Measurements from ENCODE around the gene SPARCL1. TPM values are rescaled to one million over a fixed set of nuclear protein-coding genes. Genes with fewer than 3 reads are reported as not detected.

Gene SPARCL1, protein sequence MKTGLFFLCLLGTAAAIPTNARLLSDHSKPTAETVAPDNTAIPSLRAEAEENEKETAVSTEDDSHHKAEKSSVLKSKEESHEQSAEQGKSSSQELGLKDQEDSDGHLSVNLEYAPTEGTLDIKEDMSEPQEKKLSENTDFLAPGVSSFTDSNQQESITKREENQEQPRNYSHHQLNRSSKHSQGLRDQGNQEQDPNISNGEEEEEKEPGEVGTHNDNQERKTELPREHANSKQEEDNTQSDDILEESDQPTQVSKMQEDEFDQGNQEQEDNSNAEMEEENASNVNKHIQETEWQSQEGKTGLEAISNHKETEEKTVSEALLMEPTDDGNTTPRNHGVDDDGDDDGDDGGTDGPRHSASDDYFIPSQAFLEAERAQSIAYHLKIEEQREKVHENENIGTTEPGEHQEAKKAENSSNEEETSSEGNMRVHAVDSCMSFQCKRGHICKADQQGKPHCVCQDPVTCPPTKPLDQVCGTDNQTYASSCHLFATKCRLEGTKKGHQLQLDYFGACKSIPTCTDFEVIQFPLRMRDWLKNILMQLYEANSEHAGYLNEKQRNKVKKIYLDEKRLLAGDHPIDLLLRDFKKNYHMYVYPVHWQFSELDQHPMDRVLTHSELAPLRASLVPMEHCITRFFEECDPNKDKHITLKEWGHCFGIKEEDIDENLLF
- 4.9 and 5.5 TPM in 2 replicates for polyA plus RNA-seq (2013)

GRCh38 chr4:87529187-87529586 is at the start of gene SPARCL1:
Gene SPARCL1 (minus strand): TSS chr4:87529376. CDS start chr4:87499574, 29,802 bp downstream.
- Histone ChIP-seq H3K14ac (ENCODE audit: low read length) (no peak within 1 kb of the TSS), H3K27me3 (ENCODE audit: insufficient read depth, low read length) (no peaks in the 10 kb centered on the region), H3K4me3 (ENCODE audit: low read depth, low read length) (no peak within 1 kb of the TSS), H2BK12ac (ENCODE audit: low read length) (no peak within 1 kb of the TSS), H2BK120ac (ENCODE audit: insufficient read depth, low read length, poor library complexity) (no peak within 1 kb of the TSS), H3K18ac (ENCODE audit: low read length) (no peak within 1 kb of the TSS), H4K91ac (ENCODE audit: low read depth, low read length) (no peak within 1 kb of the TSS), H2BK5ac (ENCODE audit: low read depth, low read length, poor library complexity) (no peak within 1 kb of the TSS), H3K9me3 (ENCODE audit: insufficient read depth, low read depth, low read length) (no peaks in the 10 kb centered on the region), H4K12ac (ENCODE audit: low read depth, low read length) (no peak within 1 kb of the TSS), H3K4ac (ENCODE audit: low read depth, low read length) (no peak within 1 kb of the TSS), H3K4me1 (ENCODE audit: control insufficient read depth in 1 of 2, insufficient read depth in 2 of 2, low read length in 2 of 2) (peaks cover 0 to 3% of the 10 kb centered on the region in 2 experiments), H3K9ac (ENCODE audit: low read length) (no peak within 1 kb of the TSS), H3K79me2 (ENCODE audit: control insufficient read depth, insufficient read depth, low read length, poor library complexity) (no peaks in the 10 kb centered on the region), H4K8ac (ENCODE audit: low read depth, low read length) (peak within 1 kb of the TSS; percentile 35), H3K27ac (ENCODE audit: low read depth, low read length) (no peak within 1 kb of the TSS), H3K79me1 (ENCODE audit: low read length) (no peaks in the 10 kb centered on the region), H3K4me2 (ENCODE audit: low read length) (no peak within 1 kb of the TSS), H3K23ac (ENCODE audit: low read length) (no peak within 1 kb of the TSS), H2AK5ac (ENCODE audit: low read length) (no peak within 1 kb of the TSS), H2AFZ (ENCODE audit: insufficient read depth, low read length, poor library complexity) (no peak within 1 kb of the TSS), H3K36me3 (ENCODE audit: control insufficient read depth in 1 of 2, insufficient read depth in 2 of 2, low read length in 2 of 2) (no peaks in the 10 kb centered on the region)
- DNase-seq: no peak
- WGBS (ENCODE audit: extremely low coverage, insufficient coverage, insufficient read length): no CpG with 5 or more reads among the region's 4 CpGs

DNA sequence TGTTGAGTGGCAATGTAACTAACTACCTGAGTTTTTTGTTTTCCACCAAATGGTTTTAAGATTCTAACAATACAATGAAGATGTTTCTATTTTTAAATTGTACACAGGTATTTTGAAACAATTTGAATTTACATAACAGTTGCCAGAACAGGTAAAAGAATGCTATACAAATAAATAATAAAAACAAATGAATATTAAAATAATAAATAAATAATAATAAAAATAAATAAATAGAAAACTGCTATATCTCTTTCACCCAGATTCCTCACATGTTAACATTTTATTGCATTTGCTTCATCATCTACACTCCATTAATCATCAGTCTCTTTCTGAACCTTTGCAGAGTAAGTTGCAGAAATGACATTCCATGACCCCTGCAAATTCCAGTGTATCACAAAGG is 46.8 kb upstream of the SPARCL1 start:
- Histone ChIP-seq H4K8ac (ENCODE audit: low read depth, low read length) (no peak overlapping the region), H2AK5ac (ENCODE audit: low read length) (no peak overlapping the region), H3K4me3 (ENCODE audit: low read depth, low read length) (no peak overlapping the region), H2AFZ (ENCODE audit: insufficient read depth, low read length, poor library complexity) (no peak overlapping the region), H3K79me1 (ENCODE audit: low read length) (no peaks in the 10 kb centered on the region), H4K91ac (ENCODE audit: low read depth, low read length) (no peak overlapping the region), H3K18ac (ENCODE audit: low read length) (no peak overlapping the region), H3K23ac (ENCODE audit: low read length) (no peak overlapping the region), H2BK12ac (ENCODE audit: low read length) (no peak overlapping the region), H4K12ac (ENCODE audit: low read depth, low read length) (no peak overlapping the region), H2BK5ac (ENCODE audit: low read depth, low read length, poor library complexity) (no peak overlapping the region), H3K4ac (ENCODE audit: low read depth, low read length) (no peak overlapping the region), H3K9ac (ENCODE audit: low read length) (no peak overlapping the region), H3K27me3 (ENCODE audit: insufficient read depth, low read length) (no peaks in the 10 kb centered on the region), H3K79me2 (ENCODE audit: control insufficient read depth, insufficient read depth, low read length, poor library complexity) (no peaks in the 10 kb centered on the region), H3K4me2 (ENCODE audit: low read length) (no peak overlapping the region), H3K4me1 (ENCODE audit: control insufficient read depth in 1 of 2, insufficient read depth in 2 of 2, low read length in 2 of 2) (no peaks in the 10 kb centered on the region), H3K14ac (ENCODE audit: low read length) (no peak overlapping the region), H3K27ac (ENCODE audit: low read depth, low read length) (no peak overlapping the region), H3K36me3 (ENCODE audit: control insufficient read depth in 1 of 2, insufficient read depth in 2 of 2, low read length in 2 of 2) (no peaks in the 10 kb centered on the region), H3K9me3 (ENCODE audit: insufficient read depth, low read depth, low read length) (no peaks in the 10 kb centered on the region), H2BK120ac (ENCODE audit: insufficient read depth, low read length, poor library complexity) (no peak overlapping the region)
- DNase-seq: no peak

DNA sequence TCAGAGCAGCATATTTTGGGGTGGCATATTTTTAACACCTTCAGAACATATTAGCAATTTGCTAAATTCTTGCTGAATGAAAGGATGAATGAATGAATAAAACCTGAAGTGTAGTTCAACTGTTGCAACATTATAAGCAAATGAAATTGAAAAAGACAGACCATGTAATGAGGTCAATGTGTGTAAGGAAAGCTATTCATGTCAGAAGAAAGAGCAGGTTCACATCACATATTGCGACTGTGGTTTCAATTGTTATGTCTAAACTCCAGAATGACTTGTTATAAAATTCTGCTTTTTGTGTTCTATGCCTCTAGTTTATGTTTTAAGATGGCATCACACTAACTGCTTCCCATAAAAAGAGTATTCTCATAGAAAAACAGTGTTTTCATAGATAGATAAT is 46.2 kb upstream of the SPARCL1 start:
- Histone ChIP-seq H3K14ac (ENCODE audit: low read length) (no peak overlapping the region), H3K23ac (ENCODE audit: low read length) (no peak overlapping the region), H2AK5ac (ENCODE audit: low read length) (no peak overlapping the region), H3K27me3 (ENCODE audit: insufficient read depth, low read length) (no peaks in the 10 kb centered on the region), H3K79me2 (ENCODE audit: control insufficient read depth, insufficient read depth, low read length, poor library complexity) (no peaks in the 10 kb centered on the region), H3K18ac (ENCODE audit: low read length) (no peak overlapping the region), H4K91ac (ENCODE audit: low read depth, low read length) (no peak overlapping the region), H2BK12ac (ENCODE audit: low read length) (no peak overlapping the region), H2BK120ac (ENCODE audit: insufficient read depth, low read length, poor library complexity) (no peak overlapping the region), H3K4ac (ENCODE audit: low read depth, low read length) (no peak overlapping the region), H2BK5ac (ENCODE audit: low read depth, low read length, poor library complexity) (no peak overlapping the region), H3K9me3 (ENCODE audit: insufficient read depth, low read depth, low read length) (no peaks in the 10 kb centered on the region), H3K4me1 (ENCODE audit: control insufficient read depth in 1 of 2, insufficient read depth in 2 of 2, low read length in 2 of 2) (no peaks in the 10 kb centered on the region), H3K4me2 (ENCODE audit: low read length) (no peak overlapping the region), H4K12ac (ENCODE audit: low read depth, low read length) (no peak overlapping the region), H3K36me3 (ENCODE audit: control insufficient read depth in 1 of 2, insufficient read depth in 2 of 2, low read length in 2 of 2) (no peaks in the 10 kb centered on the region), H3K9ac (ENCODE audit: low read length) (no peak overlapping the region), H4K8ac (ENCODE audit: low read depth, low read length) (no peak overlapping the region), H3K79me1 (ENCODE audit: low read length) (no peaks in the 10 kb centered on the region), H3K27ac (ENCODE audit: low read depth, low read length) (no peak overlapping the region), H2AFZ (ENCODE audit: insufficient read depth, low read length, poor library complexity) (no peak overlapping the region), H3K4me3 (ENCODE audit: low read depth, low read length) (no peak overlapping the region)
- no peak for DNase-seq
- WGBS (ENCODE audit: extremely low coverage, insufficient coverage, insufficient read length): no CpG with 5 or more reads among the region's 1 CpG

- Histone ChIP-seq H2AK5ac (ENCODE audit: low read length) (no peak overlapping the region), H2BK5ac (ENCODE audit: low read depth, low read length, poor library complexity) (no peak overlapping the region), H3K79me1 (ENCODE audit: low read length) (no peaks in the 10 kb centered on the region), H3K18ac (ENCODE audit: low read length) (no peak overlapping the region), H3K4ac (ENCODE audit: low read depth, low read length) (no peak overlapping the region), H3K4me2 (ENCODE audit: low read length) (no peak overlapping the region), H3K9me3 (ENCODE audit: insufficient read depth, low read depth, low read length) (no peaks in the 10 kb centered on the region), H2AFZ (ENCODE audit: insufficient read depth, low read length, poor library complexity) (no peak overlapping the region), H3K36me3 (ENCODE audit: control insufficient read depth in 1 of 2, insufficient read depth in 2 of 2, low read length in 2 of 2) (no peaks in the 10 kb centered on the region), H2BK120ac (ENCODE audit: insufficient read depth, low read length, poor library complexity) (no peak overlapping the region), H3K79me2 (ENCODE audit: control insufficient read depth, insufficient read depth, low read length, poor library complexity) (no peaks in the 10 kb centered on the region), H4K8ac (ENCODE audit: low read depth, low read length) (no peak overlapping the region), H3K23ac (ENCODE audit: low read length) (no peak overlapping the region), H3K4me3 (ENCODE audit: low read depth, low read length) (no peak overlapping the region), H3K27me3 (ENCODE audit: insufficient read depth, low read length) (no peaks in the 10 kb centered on the region), H3K4me1 (ENCODE audit: control insufficient read depth in 1 of 2, insufficient read depth in 2 of 2, low read length in 2 of 2) (no peaks in the 10 kb centered on the region), H3K14ac (ENCODE audit: low read length) (no peak overlapping the region), H2BK12ac (ENCODE audit: low read length) (no peak overlapping the region), H3K27ac (ENCODE audit: low read depth, low read length) (no peak overlapping the region), H3K9ac (ENCODE audit: low read length) (no peak overlapping the region), H4K91ac (ENCODE audit: low read depth, low read length) (no peak overlapping the region), H4K12ac (ENCODE audit: low read depth, low read length) (no peak overlapping the region)
- peak in 1 of 2 donors; percentile 5 for DNase-seq
- no CpG with 5 or more reads among the region's 3 CpGs for WGBS (ENCODE audit: extremely low coverage, insufficient coverage, insufficient read length)
These were observed 45.8 kb upstream of the SPARCL1 start for GRCh38 chr4:87574996-87575395.

Measured in trophoblast cell (in vitro differentiated cells and primary cell).